ENCODE measurements around the gene ETV6. TPM values are rescaled to one million over a fixed set of nuclear protein-coding genes. Genes with fewer than 3 reads are reported as not detected.

Gene ETV6
- total and polyA plus RNA-seq, 2 of the 8 experiments (the other 6 are each of a cell fraction or from before 2014, with no cell fraction given): 5.5 to 23.9 TPM

DNA sequence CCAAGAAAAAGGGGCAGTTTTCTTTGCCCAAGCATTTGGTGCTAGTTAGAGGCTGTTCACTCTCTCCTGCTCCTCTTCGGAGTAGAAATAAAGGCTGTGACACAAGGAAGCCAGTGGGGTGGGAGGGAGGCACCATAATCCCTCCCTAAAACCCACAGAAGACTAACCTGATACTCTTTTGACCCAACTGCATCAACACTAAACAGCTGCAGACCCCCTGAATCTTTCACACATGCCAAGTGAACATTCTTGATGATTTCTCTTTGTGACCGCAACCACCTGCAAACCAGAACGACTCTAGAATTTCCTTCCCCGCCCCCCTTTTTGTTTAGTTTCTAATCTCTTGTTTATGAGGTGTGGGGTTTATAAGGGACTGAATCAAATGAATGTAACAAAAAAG, 245.4 kb downstream of the ETV6 start (continued):
- TF ChIP-seq, protein P1, sequence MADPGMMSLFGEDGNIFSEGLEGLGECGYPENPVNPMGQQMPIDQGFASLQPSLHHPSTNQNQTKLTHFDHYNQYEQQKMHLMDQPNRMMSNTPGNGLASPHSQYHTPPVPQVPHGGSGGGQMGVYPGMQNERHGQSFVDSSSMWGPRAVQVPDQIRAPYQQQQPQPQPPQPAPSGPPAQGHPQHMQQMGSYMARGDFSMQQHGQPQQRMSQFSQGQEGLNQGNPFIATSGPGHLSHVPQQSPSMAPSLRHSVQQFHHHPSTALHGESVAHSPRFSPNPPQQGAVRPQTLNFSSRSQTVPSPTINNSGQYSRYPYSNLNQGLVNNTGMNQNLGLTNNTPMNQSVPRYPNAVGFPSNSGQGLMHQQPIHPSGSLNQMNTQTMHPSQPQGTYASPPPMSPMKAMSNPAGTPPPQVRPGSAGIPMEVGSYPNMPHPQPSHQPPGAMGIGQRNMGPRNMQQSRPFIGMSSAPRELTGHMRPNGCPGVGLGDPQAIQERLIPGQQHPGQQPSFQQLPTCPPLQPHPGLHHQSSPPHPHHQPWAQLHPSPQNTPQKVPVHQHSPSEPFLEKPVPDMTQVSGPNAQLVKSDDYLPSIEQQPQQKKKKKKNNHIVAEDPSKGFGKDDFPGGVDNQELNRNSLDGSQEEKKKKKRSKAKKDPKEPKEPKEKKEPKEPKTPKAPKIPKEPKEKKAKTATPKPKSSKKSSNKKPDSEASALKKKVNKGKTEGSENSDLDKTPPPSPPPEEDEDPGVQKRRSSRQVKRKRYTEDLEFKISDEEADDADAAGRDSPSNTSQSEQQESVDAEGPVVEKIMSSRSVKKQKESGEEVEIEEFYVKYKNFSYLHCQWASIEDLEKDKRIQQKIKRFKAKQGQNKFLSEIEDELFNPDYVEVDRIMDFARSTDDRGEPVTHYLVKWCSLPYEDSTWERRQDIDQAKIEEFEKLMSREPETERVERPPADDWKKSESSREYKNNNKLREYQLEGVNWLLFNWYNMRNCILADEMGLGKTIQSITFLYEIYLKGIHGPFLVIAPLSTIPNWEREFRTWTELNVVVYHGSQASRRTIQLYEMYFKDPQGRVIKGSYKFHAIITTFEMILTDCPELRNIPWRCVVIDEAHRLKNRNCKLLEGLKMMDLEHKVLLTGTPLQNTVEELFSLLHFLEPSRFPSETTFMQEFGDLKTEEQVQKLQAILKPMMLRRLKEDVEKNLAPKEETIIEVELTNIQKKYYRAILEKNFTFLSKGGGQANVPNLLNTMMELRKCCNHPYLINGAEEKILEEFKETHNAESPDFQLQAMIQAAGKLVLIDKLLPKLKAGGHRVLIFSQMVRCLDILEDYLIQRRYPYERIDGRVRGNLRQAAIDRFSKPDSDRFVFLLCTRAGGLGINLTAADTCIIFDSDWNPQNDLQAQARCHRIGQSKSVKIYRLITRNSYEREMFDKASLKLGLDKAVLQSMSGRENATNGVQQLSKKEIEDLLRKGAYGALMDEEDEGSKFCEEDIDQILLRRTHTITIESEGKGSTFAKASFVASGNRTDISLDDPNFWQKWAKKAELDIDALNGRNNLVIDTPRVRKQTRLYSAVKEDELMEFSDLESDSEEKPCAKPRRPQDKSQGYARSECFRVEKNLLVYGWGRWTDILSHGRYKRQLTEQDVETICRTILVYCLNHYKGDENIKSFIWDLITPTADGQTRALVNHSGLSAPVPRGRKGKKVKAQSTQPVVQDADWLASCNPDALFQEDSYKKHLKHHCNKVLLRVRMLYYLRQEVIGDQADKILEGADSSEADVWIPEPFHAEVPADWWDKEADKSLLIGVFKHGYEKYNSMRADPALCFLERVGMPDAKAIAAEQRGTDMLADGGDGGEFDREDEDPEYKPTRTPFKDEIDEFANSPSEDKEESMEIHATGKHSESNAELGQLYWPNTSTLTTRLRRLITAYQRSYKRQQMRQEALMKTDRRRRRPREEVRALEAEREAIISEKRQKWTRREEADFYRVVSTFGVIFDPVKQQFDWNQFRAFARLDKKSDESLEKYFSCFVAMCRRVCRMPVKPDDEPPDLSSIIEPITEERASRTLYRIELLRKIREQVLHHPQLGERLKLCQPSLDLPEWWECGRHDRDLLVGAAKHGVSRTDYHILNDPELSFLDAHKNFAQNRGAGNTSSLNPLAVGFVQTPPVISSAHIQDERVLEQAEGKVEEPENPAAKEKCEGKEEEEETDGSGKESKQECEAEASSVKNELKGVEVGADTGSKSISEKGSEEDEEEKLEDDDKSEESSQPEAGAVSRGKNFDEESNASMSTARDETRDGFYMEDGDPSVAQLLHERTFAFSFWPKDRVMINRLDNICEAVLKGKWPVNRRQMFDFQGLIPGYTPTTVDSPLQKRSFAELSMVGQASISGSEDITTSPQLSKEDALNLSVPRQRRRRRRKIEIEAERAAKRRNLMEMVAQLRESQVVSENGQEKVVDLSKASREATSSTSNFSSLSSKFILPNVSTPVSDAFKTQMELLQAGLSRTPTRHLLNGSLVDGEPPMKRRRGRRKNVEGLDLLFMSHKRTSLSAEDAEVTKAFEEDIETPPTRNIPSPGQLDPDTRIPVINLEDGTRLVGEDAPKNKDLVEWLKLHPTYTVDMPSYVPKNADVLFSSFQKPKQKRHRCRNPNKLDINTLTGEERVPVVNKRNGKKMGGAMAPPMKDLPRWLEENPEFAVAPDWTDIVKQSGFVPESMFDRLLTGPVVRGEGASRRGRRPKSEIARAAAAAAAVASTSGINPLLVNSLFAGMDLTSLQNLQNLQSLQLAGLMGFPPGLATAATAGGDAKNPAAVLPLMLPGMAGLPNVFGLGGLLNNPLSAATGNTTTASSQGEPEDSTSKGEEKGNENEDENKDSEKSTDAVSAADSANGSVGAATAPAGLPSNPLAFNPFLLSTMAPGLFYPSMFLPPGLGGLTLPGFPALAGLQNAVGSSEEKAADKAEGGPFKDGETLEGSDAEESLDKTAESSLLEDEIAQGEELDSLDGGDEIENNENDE (IDR thresholded peaks at IDR 0.05; ENCODE audit: insufficient replicate concordance, low read length): no peak
- TF ChIP-seq BACH1 (IDR thresholded peaks at IDR 0.05; ENCODE audit: low read length) (no peak), GABPA (IDR thresholded peaks at IDR 0.05; ENCODE audit: borderline replicate concordance, insufficient read depth, low read length) (no peak), SUZ12 (IDR thresholded peaks at IDR 0.05; ENCODE audit: low read length) (no peak), EZH2 (IDR thresholded peaks at IDR 0.05; ENCODE audit: low read depth, low read length, severe bottlenecking) (no peak), SP4 (IDR thresholded peaks at IDR 0.05; ENCODE audit: low read length) (no peak), POLR2A (IDR thresholded peaks at IDR 0.05; ENCODE audit: control extremely low read depth in 1 of 2, low read depth in 2 of 2, low read length in 2 of 2) (no peak), KDM1A (IDR thresholded peaks at IDR 0.05; ENCODE audit: borderline replicate concordance, low read length) (no peak), RFX5 (IDR thresholded peaks at IDR 0.05; ENCODE audit: borderline replicate concordance, low read depth, low read length) (no peak), CEBPB (IDR thresholded peaks at IDR 0.05; ENCODE audit: low read depth, low read length) (no peak)
- TF ChIP-seq, protein P2, sequence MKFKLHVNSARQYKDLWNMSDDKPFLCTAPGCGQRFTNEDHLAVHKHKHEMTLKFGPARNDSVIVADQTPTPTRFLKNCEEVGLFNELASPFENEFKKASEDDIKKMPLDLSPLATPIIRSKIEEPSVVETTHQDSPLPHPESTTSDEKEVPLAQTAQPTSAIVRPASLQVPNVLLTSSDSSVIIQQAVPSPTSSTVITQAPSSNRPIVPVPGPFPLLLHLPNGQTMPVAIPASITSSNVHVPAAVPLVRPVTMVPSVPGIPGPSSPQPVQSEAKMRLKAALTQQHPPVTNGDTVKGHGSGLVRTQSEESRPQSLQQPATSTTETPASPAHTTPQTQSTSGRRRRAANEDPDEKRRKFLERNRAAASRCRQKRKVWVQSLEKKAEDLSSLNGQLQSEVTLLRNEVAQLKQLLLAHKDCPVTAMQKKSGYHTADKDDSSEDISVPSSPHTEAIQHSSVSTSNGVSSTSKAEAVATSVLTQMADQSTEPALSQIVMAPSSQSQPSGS (IDR thresholded peaks at IDR 0.05; ENCODE audit: low read length): no peak

All from H1 (cell line).